H9 (cell line): Measurements from ENCODE around the gene MSL3. TPM values are rescaled to one million over a fixed set of nuclear protein-coding genes. Genes with fewer than 3 reads are reported as not detected.

Source experiments
- DNase-seq: peaks from one replicate; pipeline ENCODE4 v3.0.0-alpha.2; 2017
- H2AFZ ChIP-seq: one replicate; pipeline ENCODE4 v1.6.1; 2013; ENCODE audit warnings: mild to moderate bottlenecking, low read length, control low read depth, moderate library complexity
- H2AK5ac ChIP-seq: 2 replicates; pipeline ENCODE4 v1.6.1; 2013; ENCODE audit warnings: low read length, control low read depth, mixed read lengths; ENCODE audit not compliant: insufficient read length
- H2BK120ac ChIP-seq: one replicate; pipeline ENCODE4 v1.6.1; 2013; ENCODE audit warnings: low read depth, mild to moderate bottlenecking, low read length, control low read depth, inconsistent platforms; ENCODE audit not compliant: poor library complexity, severe bottlenecking
- H2BK12ac ChIP-seq: 2 replicates; pipeline ENCODE4 v1.6.1; 2013; ENCODE audit warnings: low read length, control low read depth, mixed read lengths, low read depth; ENCODE audit not compliant: insufficient read length
- H2BK15ac ChIP-seq: 2 replicates; pipeline ENCODE4 v1.6.1; 2013; ENCODE audit warnings: low read depth, low read length, control low read depth
- H2BK20ac ChIP-seq: one replicate; pipeline ENCODE4 v1.6.1; 2013; ENCODE audit warnings: low read depth, mild to moderate bottlenecking, low read length, control low read depth, inconsistent platforms; ENCODE audit not compliant: poor library complexity, severe bottlenecking
- H2BK5ac ChIP-seq: 2 replicates; pipeline ENCODE4 v1.6.1; 2013; ENCODE audit warnings: low read length, control low read depth, mixed read lengths; ENCODE audit not compliant: insufficient read length
- H3K14ac ChIP-seq: 2 replicates; pipeline ENCODE4 v1.6.1; 2013; ENCODE audit warnings: low read length, control low read depth; ENCODE audit not compliant: insufficient read depth
- H3K18ac ChIP-seq: 2 replicates; pipeline ENCODE4 v1.6.1; 2013; ENCODE audit warnings: low read depth, mild to moderate bottlenecking, mixed read lengths, low read length, control low read depth; ENCODE audit not compliant: insufficient read length
- H3K23ac ChIP-seq: 2 replicates; pipeline ENCODE4 v1.6.1; 2013; ENCODE audit warnings: low read length, control low read depth, mixed read lengths, low read depth; ENCODE audit not compliant: insufficient read length
- H3K23me2 ChIP-seq: 2 replicates; pipeline ENCODE4 v1.6.1; 2013; ENCODE audit warnings: low read depth, mild to moderate bottlenecking, mixed read lengths, low read length, control low read depth; ENCODE audit not compliant: insufficient read length, poor library complexity, severe bottlenecking
- H3K27ac ChIP-seq: 2 replicates; pipeline ENCODE4 v1.5.1; 2013; ENCODE audit warnings: low read length, control low read depth, mixed read lengths, low read depth; ENCODE audit not compliant: insufficient read length
- H3K27me3 ChIP-seq: 2 replicates; pipeline ENCODE4 v1.6.1; 2013; ENCODE audit warnings: low read length, control low read depth, inconsistent platforms; ENCODE audit not compliant: insufficient read depth
- H3K4ac ChIP-seq: 2 replicates; pipeline ENCODE4 v1.6.1; 2013; ENCODE audit warnings: low read depth, mild to moderate bottlenecking, control low read depth, inconsistent platforms, low read length, moderate library complexity
- H3K4me1 ChIP-seq: 2 replicates; pipeline ENCODE4 v1.6.1; 2013; ENCODE audit warnings: low read length, control low read depth, inconsistent platforms; ENCODE audit not compliant: insufficient read depth
- H3K4me2 ChIP-seq: 2 replicates; pipeline ENCODE4 v1.6.1; 2013; ENCODE audit warnings: low read length, control low read depth, mixed read lengths; ENCODE audit not compliant: insufficient read length, insufficient read depth
- H3K56ac ChIP-seq: 2 replicates; pipeline ENCODE4 v1.6.1; 2013; ENCODE audit warnings: low read depth, mild to moderate bottlenecking, mixed read lengths, low read length, control low read depth; ENCODE audit not compliant: insufficient read length
- H3K79me1 ChIP-seq: 2 replicates; pipeline ENCODE4 v1.6.1; 2013; ENCODE audit warnings: low read depth, mild to moderate bottlenecking, moderate library complexity, low read length, control low read depth, inconsistent platforms; ENCODE audit not compliant: insufficient read depth, poor library complexity, severe bottlenecking
- H3K79me2 ChIP-seq: 2 replicates; pipeline ENCODE4 v1.6.1; 2013; ENCODE audit warnings: low read length, control low read depth, inconsistent platforms; ENCODE audit not compliant: insufficient read depth
- H3K9ac ChIP-seq: 2 replicates; pipeline ENCODE4 v1.6.1; 2013; ENCODE audit warnings: low read length, control low read depth, mixed read lengths; ENCODE audit not compliant: insufficient read length; ENCODE audit errors: extremely low read depth
- H3K9me3 ChIP-seq: one replicate; pipeline ENCODE4 v1.6.1; 2013; ENCODE audit warnings: low read depth, low read length, inconsistent platforms; ENCODE audit not compliant: control insufficient read depth
- H3T11ph ChIP-seq: one replicate; pipeline ENCODE4 v1.6.1; 2013; ENCODE audit warnings: mild to moderate bottlenecking, low read length, control low read depth, inconsistent platforms
- H4K20me1 ChIP-seq: one replicate; pipeline ENCODE4 v1.6.1; 2013; ENCODE audit not compliant: control insufficient read depth, insufficient read length, insufficient read depth
- H4K5ac ChIP-seq: 2 replicates; pipeline ENCODE4 v1.6.1; 2013; ENCODE audit warnings: low read depth, mild to moderate bottlenecking, mixed read lengths, low read length, control low read depth; ENCODE audit not compliant: insufficient read length
- H4K8ac ChIP-seq: replicated peaks from 2 replicates; pipeline ENCODE4 v1.6.1; 2013; ENCODE audit warnings: low read length, control low read depth, mixed read lengths, low read depth; ENCODE audit not compliant: insufficient read length
- H4K91ac ChIP-seq: 2 replicates; pipeline ENCODE4 v1.6.1; 2013; ENCODE audit warnings: low read depth, mild to moderate bottlenecking, moderate library complexity, mixed read lengths, low read length, control low read depth; ENCODE audit not compliant: insufficient read length
- H3K27ac Mint-ChIP-seq, 3 experiments: 2 replicates in 2 of 3; 3 replicates in 1 of 3; pipeline ENCODE4 v1.8.0; 2020 to 2021; ENCODE audit warnings: mixed read lengths in 3 of 3, mild to moderate bottlenecking in 1 of 3, moderate library complexity in 1 of 3
- H3K27me3 Mint-ChIP-seq: 2 replicates; pipeline ENCODE4 v1.8.0; 2021; ENCODE audit warnings: low read depth, mild to moderate bottlenecking, moderate library complexity, mixed read lengths
- H3K36me3 Mint-ChIP-seq, 3 experiments: 2 replicates in 2 of 3; 3 replicates in 1 of 3; pipeline ENCODE4 v1.8.0; 2020 to 2021; ENCODE audit warnings: low read depth in 3 of 3, mixed read lengths in 3 of 3; ENCODE audit not compliant: insufficient read depth in 1 of 3
- H3K4me1 Mint-ChIP-seq, 2 experiments: 2 replicates each; pipeline ENCODE4 v1.8.0; 2020; ENCODE audit warnings: mixed read lengths in 2 of 2
- H3K4me3 Mint-ChIP-seq, 2 experiments: 2 replicates in 1 of 2; 3 replicates in 1 of 2; pipeline ENCODE4 v1.8.0; 2020 to 2021; ENCODE audit warnings: mild to moderate bottlenecking in 2 of 2, mixed read lengths in 2 of 2, moderate library complexity in 1 of 2
- H3K9me3 Mint-ChIP-seq, 2 experiments: 2 replicates in 1 of 2; 3 replicates in 1 of 2; pipeline ENCODE4 v1.8.0; 2020; ENCODE audit warnings: mild to moderate bottlenecking in 2 of 2, mixed read lengths in 2 of 2, moderate library complexity in 1 of 2
- CTCF ChIP-seq: fragments of 200-600 bp; sonication (generic); conservative IDR thresholded peaks from 3 replicates; pipeline ENCODE4 v1.8.0; 2021; ENCODE audit warnings: antibody characterized with exemption, mild to moderate bottlenecking
- WGBS: extraction: QIAGEN DNeasy Blood & Tissue Kit; methylation state at CpG from one replicate; pipeline ENCODE4 v1.1.7; 2013; ENCODE audit warnings: missing lambda C conversion rate, low lambda C conversion rate, mixed read lengths; ENCODE audit not compliant: insufficient read length; ENCODE audit errors: extremely low coverage; 5-methylcytosine and 5-hydroxymethylcytosine counted together
- total RNA-seq: library from RNA; stranded (reverse); gene quantifications from 2 replicates; pipeline ENCODE4 v1.2.1, GENCODE V29; 2021

MSL3 gene
- total RNA-seq, 1 experiment from 2014 or later, result 13.0 TPM

GRCh38 chrX:11787564-11787963, 29.5 kb downstream of the MSL3 start:
- Histone ChIP-seq H3K79me1 (no peaks in the 10 kb centered on the region), H3K4me2 (no peak overlapping the region), H3K56ac (no peak overlapping the region), H3K27ac (no peak overlapping the region), H3K79me2 (no peaks in the 10 kb centered on the region), H3T11ph (no peak overlapping the region), H3K4ac (no peak overlapping the region), H4K91ac (no peak overlapping the region), H3K23ac (no peak overlapping the region), H4K5ac (no peak overlapping the region), H3K4me1 (no peaks in the 10 kb centered on the region), H2BK20ac (no peak overlapping the region), H3K9ac (no peak overlapping the region), H2AFZ (no peak overlapping the region), H3K27me3 (no peaks in the 10 kb centered on the region), H2AK5ac (no peak overlapping the region), H2BK5ac (no peak overlapping the region), H2BK12ac (no peak overlapping the region), H3K18ac (no peak overlapping the region), H4K20me1 (no peaks in the 10 kb centered on the region), H3K14ac (no peak overlapping the region), H4K8ac (no peak overlapping the region), H3K23me2 (no peaks in the 10 kb centered on the region), H2BK15ac (no peak overlapping the region), H3K9me3 (no peaks in the 10 kb centered on the region), H2BK120ac (no peak overlapping the region)
- peak; percentile 92 for DNase-seq
- WGBS, result no CpG with 5 or more reads among the region's 18 CpGs
- Mint-ChIP-seq H3K27me3 (no peaks in the 10 kb centered on the region), H3K4me3 (no peak overlapping the region), H3K9me3 (peaks cover 40 to 60% of the 10 kb centered on the region in 2 experiments), H3K4me1 (no peaks in the 10 kb centered on the region), H3K27ac (no peak overlapping the region), H3K36me3 (no peaks in the 10 kb centered on the region)
- peak; percentile 67 for TF ChIP-seq CTCF
